Ishikawa (cell line): ENCODE results near the gene ROBO1.

ENCODE experiments used
- CEBPB ChIP-seq: IDR thresholded peaks from 2 replicates; pipeline ENCODE4 v1.6.1; 2012
- CREB1 ChIP-seq: IDR thresholded peaks from 2 replicates; pipeline ENCODE4 v1.6.1; 2012; ENCODE audit warnings: low read depth
- EGR1 ChIP-seq: IDR thresholded peaks from 2 replicates; pipeline ENCODE4 v1.6.1; 2012
- EP300 ChIP-seq: IDR thresholded peaks from 2 replicates; pipeline ENCODE4 v1.6.1; 2012; ENCODE audit warnings: borderline replicate concordance
- FOXM1 ChIP-seq: IDR thresholded peaks from 2 replicates; pipeline ENCODE4 v1.6.1; 2012; ENCODE audit warnings: low read depth, borderline replicate concordance
- NFIC ChIP-seq: IDR thresholded peaks from 2 replicates; pipeline ENCODE4 v1.6.1; 2012
- RAD21 ChIP-seq: IDR thresholded peaks from 2 replicates; pipeline ENCODE4 v1.6.1; 2012; ENCODE audit warnings: low read depth
- TAF1 ChIP-seq: IDR thresholded peaks from 2 replicates; pipeline ENCODE4 v1.6.1; 2012; ENCODE audit warnings: low read depth, mild to moderate bottlenecking
- TCF12 ChIP-seq: IDR thresholded peaks from 2 replicates; pipeline ENCODE4 v1.6.1; 2012; ENCODE audit warnings: low read depth
- TEAD4 ChIP-seq: IDR thresholded peaks from 2 replicates; pipeline ENCODE4 v1.6.1; 2012
- YY1 ChIP-seq: IDR thresholded peaks from 2 replicates; pipeline ENCODE4 v1.6.1; 2012; ENCODE audit warnings: low read depth
- ZBTB7A ChIP-seq: IDR thresholded peaks from 2 replicates; pipeline ENCODE4 v1.6.1; 2012; ENCODE audit warnings: low read depth
- TF ChIP-seq, protein P1 (sequence below): IDR thresholded peaks from 2 replicates; pipeline ENCODE4 v1.6.1; 2012; ENCODE audit warnings: low read depth, mild to moderate bottlenecking
- TF ChIP-seq, protein P2 (sequence below): IDR thresholded peaks from 2 replicates; pipeline ENCODE4 v1.6.1; 2012
- TF ChIP-seq, protein P3 (sequence below): IDR thresholded peaks from 2 replicates; pipeline ENCODE4 v1.6.1; 2012

Gene ROBO1

DNA sequence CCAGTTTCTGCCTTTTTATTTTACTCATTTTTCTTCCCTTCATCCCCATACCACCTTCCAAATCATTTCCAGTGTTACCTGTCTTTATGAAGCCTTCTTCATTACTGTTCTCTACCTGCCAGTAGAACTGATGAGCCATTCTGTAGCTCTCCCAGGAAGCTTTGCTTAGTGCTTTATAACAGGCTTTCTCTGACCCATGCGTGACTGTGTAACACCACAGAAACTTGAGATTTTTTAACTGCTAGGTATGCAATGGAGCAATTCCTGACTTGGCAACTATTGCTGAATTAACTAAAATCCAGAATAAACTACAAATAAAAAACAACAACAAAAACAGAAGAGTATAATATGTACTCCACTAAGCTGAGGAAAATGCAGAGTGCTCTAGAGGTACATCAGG lies 289.2 kb downstream of the ROBO1 start:
- TF ChIP-seq CEBPB: no peak
- no peak for TF ChIP-seq ZBTB7A
- no peak for TF ChIP-seq TAF1
- TF ChIP-seq, protein P1, sequence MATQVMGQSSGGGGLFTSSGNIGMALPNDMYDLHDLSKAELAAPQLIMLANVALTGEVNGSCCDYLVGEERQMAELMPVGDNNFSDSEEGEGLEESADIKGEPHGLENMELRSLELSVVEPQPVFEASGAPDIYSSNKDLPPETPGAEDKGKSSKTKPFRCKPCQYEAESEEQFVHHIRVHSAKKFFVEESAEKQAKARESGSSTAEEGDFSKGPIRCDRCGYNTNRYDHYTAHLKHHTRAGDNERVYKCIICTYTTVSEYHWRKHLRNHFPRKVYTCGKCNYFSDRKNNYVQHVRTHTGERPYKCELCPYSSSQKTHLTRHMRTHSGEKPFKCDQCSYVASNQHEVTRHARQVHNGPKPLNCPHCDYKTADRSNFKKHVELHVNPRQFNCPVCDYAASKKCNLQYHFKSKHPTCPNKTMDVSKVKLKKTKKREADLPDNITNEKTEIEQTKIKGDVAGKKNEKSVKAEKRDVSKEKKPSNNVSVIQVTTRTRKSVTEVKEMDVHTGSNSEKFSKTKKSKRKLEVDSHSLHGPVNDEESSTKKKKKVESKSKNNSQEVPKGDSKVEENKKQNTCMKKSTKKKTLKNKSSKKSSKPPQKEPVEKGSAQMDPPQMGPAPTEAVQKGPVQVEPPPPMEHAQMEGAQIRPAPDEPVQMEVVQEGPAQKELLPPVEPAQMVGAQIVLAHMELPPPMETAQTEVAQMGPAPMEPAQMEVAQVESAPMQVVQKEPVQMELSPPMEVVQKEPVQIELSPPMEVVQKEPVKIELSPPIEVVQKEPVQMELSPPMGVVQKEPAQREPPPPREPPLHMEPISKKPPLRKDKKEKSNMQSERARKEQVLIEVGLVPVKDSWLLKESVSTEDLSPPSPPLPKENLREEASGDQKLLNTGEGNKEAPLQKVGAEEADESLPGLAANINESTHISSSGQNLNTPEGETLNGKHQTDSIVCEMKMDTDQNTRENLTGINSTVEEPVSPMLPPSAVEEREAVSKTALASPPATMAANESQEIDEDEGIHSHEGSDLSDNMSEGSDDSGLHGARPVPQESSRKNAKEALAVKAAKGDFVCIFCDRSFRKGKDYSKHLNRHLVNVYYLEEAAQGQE: no peak
- no peak for TF ChIP-seq NFIC
- no peak for TF ChIP-seq TEAD4
- no peak for TF ChIP-seq FOXM1
- TF ChIP-seq TCF12: no peak
- TF ChIP-seq, protein P2, sequence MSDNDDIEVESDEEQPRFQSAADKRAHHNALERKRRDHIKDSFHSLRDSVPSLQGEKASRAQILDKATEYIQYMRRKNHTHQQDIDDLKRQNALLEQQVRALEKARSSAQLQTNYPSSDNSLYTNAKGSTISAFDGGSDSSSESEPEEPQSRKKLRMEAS: no peak
- TF ChIP-seq CREB1: no peak
- TF ChIP-seq RAD21: no peak
- TF ChIP-seq, protein P3, sequence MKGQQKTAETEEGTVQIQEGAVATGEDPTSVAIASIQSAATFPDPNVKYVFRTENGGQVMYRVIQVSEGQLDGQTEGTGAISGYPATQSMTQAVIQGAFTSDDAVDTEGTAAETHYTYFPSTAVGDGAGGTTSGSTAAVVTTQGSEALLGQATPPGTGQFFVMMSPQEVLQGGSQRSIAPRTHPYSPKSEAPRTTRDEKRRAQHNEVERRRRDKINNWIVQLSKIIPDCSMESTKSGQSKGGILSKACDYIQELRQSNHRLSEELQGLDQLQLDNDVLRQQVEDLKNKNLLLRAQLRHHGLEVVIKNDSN: no peak
- no peak for TF ChIP-seq EGR1
- TF ChIP-seq EP300: no peak
- TF ChIP-seq YY1: no peak

DNA sequence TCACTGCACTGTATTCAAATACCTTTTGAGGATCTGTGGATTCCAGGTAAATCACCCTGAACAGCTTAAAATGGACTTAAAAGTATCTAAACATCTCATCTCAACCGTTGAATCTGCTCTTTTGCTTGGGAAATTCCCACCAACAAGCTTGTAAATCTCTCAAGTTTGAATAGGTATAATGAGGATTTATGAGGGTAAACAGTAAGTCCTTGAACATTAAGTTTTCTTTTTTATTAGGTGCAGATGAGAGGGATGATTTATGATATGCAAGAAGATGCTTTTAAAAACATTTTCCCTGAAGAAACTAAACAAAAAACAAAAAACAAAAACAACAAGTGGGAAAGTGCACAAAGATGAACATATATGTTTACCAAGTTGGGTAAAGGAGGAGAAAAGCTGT lies 290.6 kb downstream of the ROBO1 start:
- TF ChIP-seq TCF12 (no peak), CEBPB (no peak), TAF1 (no peak), EGR1 (no peak), TEAD4 (no peak), ZBTB7A (no peak), EP300 (no peak), YY1 (no peak), RAD21 (no peak), FOXM1 (no peak), NFIC (no peak), CREB1 (no peak)
- TF ChIP-seq, protein P3: no peak
- TF ChIP-seq, protein P1: no peak
- TF ChIP-seq, protein P2: no peak

DNA sequence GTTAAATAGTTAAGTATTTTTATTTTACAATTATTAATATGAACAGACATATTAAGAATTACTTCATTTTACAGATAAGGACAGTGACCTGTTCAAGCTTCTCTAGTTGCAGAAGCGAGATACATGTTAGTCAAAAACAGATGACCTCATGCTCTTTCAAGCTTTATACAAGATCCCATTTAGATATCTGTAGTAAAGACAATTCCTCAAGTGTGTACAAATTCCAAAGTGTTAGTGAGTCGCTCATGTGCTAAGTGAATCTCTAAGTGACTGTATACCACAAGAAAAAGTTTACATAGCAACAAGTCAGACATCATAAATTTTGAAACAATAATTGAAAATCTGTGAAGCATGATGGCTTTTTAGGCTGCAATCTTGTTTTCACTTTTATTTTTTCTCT lies 293.8 kb downstream of the ROBO1 start:
- TF ChIP-seq ZBTB7A (no peak), YY1 (no peak), TEAD4 (no peak), CEBPB (no peak), RAD21 (no peak), FOXM1 (no peak), NFIC (no peak), TAF1 (no peak), EGR1 (no peak), EP300 (no peak)
- TF ChIP-seq, protein P2: no peak

DNA sequence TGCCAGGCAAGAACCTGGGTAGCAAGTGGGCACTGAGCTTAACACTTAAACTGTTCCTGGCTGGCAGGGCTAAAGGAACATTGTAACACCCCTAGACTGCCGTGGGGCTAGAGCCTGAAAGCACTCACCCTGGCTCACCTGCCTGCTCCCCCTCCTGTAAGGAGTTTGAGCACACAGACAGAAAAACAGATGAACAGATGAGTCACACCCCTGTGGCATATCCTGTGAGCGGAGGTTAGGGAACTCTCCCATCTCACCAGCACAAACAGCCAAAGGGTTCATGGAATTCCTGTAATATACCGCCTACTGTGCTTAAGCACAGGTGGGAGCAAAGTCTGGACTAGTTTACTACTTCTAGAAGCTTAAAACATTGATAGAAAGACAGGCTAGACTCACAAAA lies 300.1 kb downstream of the ROBO1 start:
- TF ChIP-seq EGR1: no peak

DNA sequence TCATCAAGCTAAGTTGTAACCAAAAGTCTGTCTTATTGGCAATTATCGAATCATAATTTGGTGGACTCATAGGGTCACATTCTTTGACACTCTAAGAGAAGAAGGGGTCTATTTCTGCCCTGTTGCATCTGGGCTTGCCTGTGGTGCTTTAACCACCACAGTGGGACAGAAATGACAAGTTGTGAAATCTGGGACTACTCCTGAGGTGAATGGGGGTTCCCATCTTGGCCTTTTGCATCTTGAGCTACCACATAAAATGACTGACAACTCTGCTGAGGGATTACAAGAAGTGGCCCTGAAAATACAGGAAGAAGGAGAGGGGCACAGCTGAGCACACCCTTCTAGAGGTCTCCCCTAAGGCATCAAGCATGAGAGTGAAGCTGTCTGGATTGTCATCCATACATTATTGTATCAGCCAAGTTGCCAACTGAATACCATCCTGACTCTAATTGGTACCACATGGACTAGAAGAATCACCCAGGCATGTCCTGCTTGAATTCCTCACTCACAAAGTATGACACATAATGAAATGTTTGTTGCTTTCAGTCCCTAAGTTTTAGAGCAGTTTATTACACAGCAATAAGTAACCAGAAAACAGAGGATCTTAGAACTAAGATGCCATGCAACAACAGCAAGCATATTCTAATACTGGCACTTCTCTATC lies 306.5 kb downstream of the ROBO1 start:
- TF ChIP-seq, protein P1: no peak
- TF ChIP-seq, protein P3: no peak
- no peak for TF ChIP-seq CREB1
- no peak for TF ChIP-seq EP300
- no peak for TF ChIP-seq NFIC
- TF ChIP-seq TAF1: no peak
- TF ChIP-seq YY1: no peak
- TF ChIP-seq CEBPB: no peak
- TF ChIP-seq EGR1: no peak
- TF ChIP-seq, protein P2: no peak
